ENCODE results near the gene SLC44A1. TPM values are rescaled to one million over a fixed set of nuclear protein-coding genes. Genes with fewer than 3 reads are reported as not detected.

SLC44A1 gene
- total RNA-seq, 2 experiments from 2014 or later = 7.2 to 7.5 TPM

GRCh38 chr9:105291938-105292337 is 47.5 kb downstream of the SLC44A1 start:
- ChIA-PET POLR2A (no interaction called here), CTCF (no interaction called here)

GRCh38 chr9:105293408-105293807 is 49.0 kb downstream of the SLC44A1 start:
- POLR2A ChIA-PET = no interaction called here
- CTCF ChIA-PET = no interaction called here

- POLR2A ChIA-PET = no interaction called here
- CTCF ChIA-PET = no interaction called here
These were observed 50.7 kb downstream of the SLC44A1 start for GRCh38 chr9:105295201-105295550.

- ChIA-PET CTCF (no interaction called here), POLR2A (no interaction called here)
These were observed 51.5 kb downstream of the SLC44A1 start for GRCh38 chr9:105295986-105296385.

GRCh38 chr9:105296445-105296844 is 52.0 kb downstream of the SLC44A1 start:
- ChIA-PET POLR2A (no interaction called here), CTCF (no interaction called here)

- CTCF ChIA-PET = no interaction called here
- POLR2A ChIA-PET = no interaction called here
These were observed 52.4 kb downstream of the SLC44A1 start for GRCh38 chr9:105296877-105297287.

GRCh38 chr9:105297442-105298075 is 53.1 kb downstream of the SLC44A1 start:
- CTCF ChIA-PET = interaction anchor here (0.6 kb wide), 1 partner anchor 172 kb away, joined by 3 read pairs; no protein-coding TSS in a partner anchor
- POLR2A ChIA-PET = no interaction called here

- POLR2A ChIA-PET = interaction anchor here (0.6 kb wide), 1 partner anchor 8 kb away, joined by 3 read pairs; no protein-coding TSS in a partner anchor
These were observed 54.9 kb downstream of the SLC44A1 start for GRCh38 chr9:105299190-105299854.

GRCh38 chr9:105302728-105303127 is 58.3 kb downstream of the SLC44A1 start:
- ChIA-PET CTCF (no interaction called here), POLR2A (no interaction called here)

More at GRCh38 chr9:105299190-105299854, 54.9 kb downstream of the SLC44A1 start:
- CTCF ChIA-PET = interaction anchor here (0.5 to 1.2 kb wide), 2 partner anchors 54 to 300 kb away, joined by 3 read pairs; no protein-coding TSS in a partner anchor

GRCh38 chr9:105305856-105306255 is 61.4 kb downstream of the SLC44A1 start:
- CTCF ChIA-PET = interaction anchor here (0.6 kb wide), 1 partner anchor 103 kb away, joined by 5 read pairs; no protein-coding TSS in a partner anchor
- POLR2A ChIA-PET = interaction anchor here (0.6 kb wide), 1 partner anchor 101 kb away, joined by 3 read pairs; no protein-coding TSS in a partner anchor

- ChIA-PET CTCF (no interaction called here), POLR2A (no interaction called here)
These were observed 62.1 kb downstream of the SLC44A1 start for GRCh38 chr9:105306351-105307140.

- CTCF ChIA-PET = no interaction called here
- POLR2A ChIA-PET = interaction anchor here (0.6 kb wide), 1 partner anchor 8 kb away, joined by 3 read pairs; no protein-coding TSS in a partner anchor
These were observed 63.2 kb downstream of the SLC44A1 start for GRCh38 chr9:105307591-105308130.

GRCh38 chr9:105308461-105309341 is 64.2 kb downstream of the SLC44A1 start:
- CTCF ChIA-PET = no interaction called here
- POLR2A ChIA-PET = no interaction called here

GRCh38 chr9:105309531-105309931 is 65.1 kb downstream of the SLC44A1 start:
- ChIA-PET POLR2A (no interaction called here), CTCF (interaction anchor here (0.6 kb wide), 1 partner anchor 133 kb away, joined by 3 read pairs; no protein-coding TSS in a partner anchor)

GRCh38 chr9:105311306-105311705 is 66.9 kb downstream of the SLC44A1 start:
- CTCF ChIA-PET = no interaction called here

GRCh38 chr9:105313238-105313637 is 68.8 kb downstream of the SLC44A1 start:
- CTCF ChIA-PET = no interaction called here
- POLR2A ChIA-PET = no interaction called here

More at GRCh38 chr9:105311306-105311705, 66.9 kb downstream of the SLC44A1 start:
- POLR2A ChIA-PET = no interaction called here

GRCh38 chr9:105316703-105317102 is 72.3 kb downstream of the SLC44A1 start:
- POLR2A ChIA-PET = no interaction called here

GRCh38 chr9:105318729-105319191 is 74.3 kb downstream of the SLC44A1 start:
- CTCF ChIA-PET = no interaction called here
- POLR2A ChIA-PET = no interaction called here

More at GRCh38 chr9:105316703-105317102, 72.3 kb downstream of the SLC44A1 start:
- CTCF ChIA-PET = no interaction called here

GRCh38 chr9:105319202-105319813 is 74.9 kb downstream of the SLC44A1 start:
- POLR2A ChIA-PET = no interaction called here
- CTCF ChIA-PET = no interaction called here

Data from activated CD8-positive, alpha-beta memory T cell treated with anti-CD3 and anti-CD28 coated beads for 36 hours (primary cell).